ENCODE measurements around the gene SLC13A4. TPM values are rescaled to one million over a fixed set of nuclear protein-coding genes. Genes with fewer than 3 reads are reported as not detected.

SLC13A4 gene
- total and polyA plus RNA-seq, 2 of the 13 experiments (the other 11 are each of a cell fraction or from before 2014, with no cell fraction given), result 0.04 TPM; not detected in 1

DNA sequence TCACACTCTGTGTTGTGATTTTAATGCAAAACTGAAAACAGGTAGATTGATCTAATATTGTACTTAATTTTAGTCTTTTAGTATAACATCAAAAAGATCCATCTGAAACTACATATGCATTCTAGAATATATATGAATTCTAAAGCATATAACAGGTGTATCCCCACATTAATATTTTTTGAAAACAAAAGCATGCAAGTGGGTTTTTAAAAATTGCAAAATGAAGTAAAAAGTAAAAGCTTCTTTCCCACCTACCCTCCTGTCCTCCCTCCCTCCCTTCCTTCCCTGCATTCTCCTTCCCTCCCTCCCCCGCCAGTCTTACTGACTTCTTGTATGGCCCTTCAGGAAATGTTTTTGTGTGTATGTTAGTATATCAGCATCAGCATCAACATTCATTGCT is 80.2 kb downstream of the SLC13A4 start:
- Histone ChIP-seq H2AFZ (ENCODE audit: low read length) (no peak overlapping the region), H3K27me3 (ENCODE audit: control insufficient read depth in 1 of 2, insufficient read depth in 2 of 2, low read length in 2 of 2) (no peaks in the 10 kb centered on the region), H3K4me2 (ENCODE audit: low read depth, low read length) (no peak overlapping the region), H3K27ac (ENCODE audit: extremely low read length, insufficient read depth, low read length) (no peak overlapping the region), H3K9ac (ENCODE audit: insufficient read depth, low read depth, low read length) (no peak overlapping the region), H3K36me3 (replicated peaks in 1 of 2; ENCODE audit: control insufficient read depth in 1 of 2, insufficient read depth in 2 of 2, low read length in 2 of 2) (peaks cover 13 to 45% of the 10 kb centered on the region in 2 experiments), H3K4me1 (ENCODE audit: insufficient read depth, low read length) (no peaks in the 10 kb centered on the region), H4K20me1 (ENCODE audit: insufficient read depth, low read length) (no peaks in the 10 kb centered on the region), H3K79me2 (ENCODE audit: insufficient read depth, low read length) (no peaks in the 10 kb centered on the region), H3K4me3 (replicated peaks in 1 of 3; ENCODE audit: insufficient read depth in 1 of 3, low read depth in 2 of 3, low read length in 3 of 3) (no peak overlapping the region), H3K9me3 (ENCODE audit: low read length) (no peaks in the 10 kb centered on the region)
- in situ Hi-C loops (cut with HindIII; ENCODE audit: extremely low pct_ligation_motif_present, low pct_unique_long_range_greater_than_20kb), result loop anchor here (10.0 kb wide), 1 partner anchor 373 kb away; no protein-coding TSS in a partner anchor
- ATAC-seq, result no peak
- ChIA-PET CTCF (ENCODE audit: low intra/inter-chr PET ratio, low total read pairs) (no interaction called here), POLR2A (no interaction called here)
- TF ChIP-seq IKZF1 (IDR thresholded peaks at IDR 0.05) (no peak), HNRNPK (IDR thresholded peaks at IDR 0.05; ENCODE audit: low read depth, low read length, poor library complexity, severe bottlenecking) (peak; percentile 79)
- FAIRE-seq, result no peak
- 97% methylated on average over 1 of the region's 1 CpG for WGBS (ENCODE audit: low lambda C conversion rate)
- intact Hi-C loops (cut with micrococcal nuclease; ENCODE audit: unreplicated experiment), result no loop called here
- BruUV-seq (replicated peaks), result no TSS peak
- no peak for DNase-seq (ENCODE audit: low spot score)

- ATAC-seq (peak; percentile 72), DNase-seq (ENCODE audit: low spot score) (peak; percentile 31), FAIRE-seq (peak; percentile 60)
- in situ Hi-C loops (cut with HindIII; ENCODE audit: extremely low pct_ligation_motif_present, low pct_unique_long_range_greater_than_20kb), result loop anchor here (10.0 kb wide), 1 partner anchor 371 kb away; no protein-coding TSS in a partner anchor
- no peaks in the 10 kb centered on the region for H3K27me3 ChIP-seq (ENCODE audit: control insufficient read depth in 1 of 2, insufficient read depth in 2 of 2, low read length in 2 of 2)
- intact Hi-C loops (cut with micrococcal nuclease; ENCODE audit: unreplicated experiment), result loop anchor here (1.0 kb wide), 2 partner anchors 133 to 364 kb away; no protein-coding TSS in a partner anchor
- no peak overlapping the region for H3K27ac ChIP-seq (ENCODE audit: extremely low read length, insufficient read depth, low read length)
- H3K4me2 ChIP-seq (ENCODE audit: low read depth, low read length), result no peak overlapping the region
- H3K79me2 ChIP-seq (ENCODE audit: insufficient read depth, low read length), result no peaks in the 10 kb centered on the region
- TF ChIP-seq, protein P1, sequence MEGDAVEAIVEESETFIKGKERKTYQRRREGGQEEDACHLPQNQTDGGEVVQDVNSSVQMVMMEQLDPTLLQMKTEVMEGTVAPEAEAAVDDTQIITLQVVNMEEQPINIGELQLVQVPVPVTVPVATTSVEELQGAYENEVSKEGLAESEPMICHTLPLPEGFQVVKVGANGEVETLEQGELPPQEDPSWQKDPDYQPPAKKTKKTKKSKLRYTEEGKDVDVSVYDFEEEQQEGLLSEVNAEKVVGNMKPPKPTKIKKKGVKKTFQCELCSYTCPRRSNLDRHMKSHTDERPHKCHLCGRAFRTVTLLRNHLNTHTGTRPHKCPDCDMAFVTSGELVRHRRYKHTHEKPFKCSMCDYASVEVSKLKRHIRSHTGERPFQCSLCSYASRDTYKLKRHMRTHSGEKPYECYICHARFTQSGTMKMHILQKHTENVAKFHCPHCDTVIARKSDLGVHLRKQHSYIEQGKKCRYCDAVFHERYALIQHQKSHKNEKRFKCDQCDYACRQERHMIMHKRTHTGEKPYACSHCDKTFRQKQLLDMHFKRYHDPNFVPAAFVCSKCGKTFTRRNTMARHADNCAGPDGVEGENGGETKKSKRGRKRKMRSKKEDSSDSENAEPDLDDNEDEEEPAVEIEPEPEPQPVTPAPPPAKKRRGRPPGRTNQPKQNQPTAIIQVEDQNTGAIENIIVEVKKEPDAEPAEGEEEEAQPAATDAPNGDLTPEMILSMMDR (CRISPR knock-in tag; IDR thresholded peaks at IDR 0.05), result peak; percentile 60
- TF ChIP-seq SMC3 (IDR thresholded peaks at IDR 0.05; ENCODE audit: low read length), result peak; percentile 42; the same call in 1 of the 2 replicates
- TF ChIP-seq KDM6A (CRISPR knock-in tag; IDR thresholded peaks at IDR 0.05; ENCODE audit: low read depth), result no peak
- TF ChIP-seq SRF (IDR thresholded peaks at IDR 0.05; ENCODE audit: low read depth, low read length), result 0 out of 2 replicates have a peak, but pooled peaks have one; percentile 15
- TF ChIP-seq STAG1 (CRISPR knock-in tag; IDR thresholded peaks at IDR 0.05), result peak; percentile 40
- POLR2A ChIA-PET, result no interaction called here
- H4K20me1 ChIP-seq (ENCODE audit: insufficient read depth, low read length), result no peaks in the 10 kb centered on the region
- no TSS peak for BruUV-seq (replicated peaks)
- no peaks in the 10 kb centered on the region for H3K4me1 ChIP-seq (ENCODE audit: insufficient read depth, low read length)
- WGBS (ENCODE audit: low lambda C conversion rate), result 66% methylated on average over 6 of the region's 6 CpGs
- H3K4me3 ChIP-seq (replicated peaks in 1 of 3; ENCODE audit: insufficient read depth in 1 of 3, low read depth in 2 of 3, low read length in 3 of 3), result no peak overlapping the region
- H2AFZ ChIP-seq (ENCODE audit: low read length), result no peak overlapping the region
- no peaks in the 10 kb centered on the region for H3K9me3 ChIP-seq (ENCODE audit: low read length)
- peaks cover 13 to 64% of the 10 kb centered on the region in 2 experiments for H3K36me3 ChIP-seq (replicated peaks in 1 of 2; ENCODE audit: control insufficient read depth in 1 of 2, insufficient read depth in 2 of 2, low read length in 2 of 2)
- H3K9ac ChIP-seq (ENCODE audit: insufficient read depth, low read depth, low read length), result no peak overlapping the region
- CTCF ChIA-PET (ENCODE audit: low intra/inter-chr PET ratio, low total read pairs), result interaction anchor here (2.0 kb wide), 2 partner anchors 25 to 364 kb away, joined by 14 to 16 read pairs; no protein-coding TSS in a partner anchor
Observed at GRCh38 chr7:135645296-135645904, 82.6 kb downstream of the SLC13A4 start.

Measured in HepG2 (cell line).